ENCODE data around the gene THNSL1. TPM values are rescaled to one million over a fixed set of nuclear protein-coding genes. Genes with fewer than 3 reads are reported as not detected.
A peak's percentile ranks its signal among the peaks of the same experiment; 100 is the strongest.

THNSL1 gene
- total RNA-seq, 1 experiment from 2014 or later, result 4.2 TPM

DNA sequence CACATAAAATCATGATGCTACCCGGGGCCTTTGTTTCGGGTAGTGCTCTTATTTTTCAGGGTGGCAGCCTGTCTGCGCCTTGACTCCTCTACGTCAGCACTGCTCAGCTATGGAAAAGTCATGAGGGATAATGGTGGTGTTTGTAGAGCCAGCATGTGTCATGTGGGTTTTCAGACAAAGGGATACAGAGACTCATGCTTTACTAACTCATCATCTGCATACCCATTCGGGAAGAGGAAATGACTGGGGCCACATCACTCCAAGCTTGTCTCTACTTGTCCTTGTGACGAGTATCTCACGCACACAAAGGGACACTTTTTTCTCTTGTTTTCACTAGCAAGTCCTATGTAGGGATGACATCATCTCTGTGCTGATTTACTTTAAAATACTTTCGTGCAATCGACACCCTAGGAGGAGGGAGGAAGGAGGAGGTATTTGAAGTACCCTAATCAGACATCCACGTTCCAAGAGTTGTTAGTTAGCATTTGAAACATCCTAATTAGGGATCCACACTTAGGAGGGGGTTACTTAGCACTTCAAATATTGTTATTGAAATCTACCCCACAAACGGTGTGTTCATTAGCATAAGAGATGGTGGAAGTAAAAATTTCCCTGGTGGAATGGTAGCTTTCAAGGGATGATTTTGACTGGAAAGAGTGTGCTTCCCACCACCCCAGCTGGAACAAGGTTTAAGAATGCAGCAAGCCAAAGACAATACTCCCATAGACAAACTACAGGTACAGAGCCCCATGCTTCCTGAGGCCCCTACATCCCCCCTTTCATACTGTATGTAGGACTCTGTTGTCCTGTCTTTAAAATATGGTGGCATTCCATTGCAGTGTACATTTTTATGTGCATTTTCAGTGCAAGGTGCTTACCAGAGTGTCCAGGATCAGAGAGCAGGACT, 52.0 kb downstream of the THNSL1 start:
- Histone ChIP-seq H3K9me3 (ENCODE audit: control insufficient read depth, low read depth, low read length) (no peaks in the 10 kb centered on the region), H4K8ac (replicated peaks; ENCODE audit: insufficient read length, low read depth, low read length) (no peak overlapping the region), H3K23me2 (ENCODE audit: insufficient read length, low read depth, low read length, poor library complexity, severe bottlenecking) (peaks cover 3% of the 10 kb centered on the region), H4K91ac (ENCODE audit: insufficient read length, low read depth, low read length) (no peak overlapping the region), H2BK20ac (ENCODE audit: low read depth, low read length, poor library complexity, severe bottlenecking) (no peak overlapping the region), H2BK12ac (ENCODE audit: insufficient read length, low read depth, low read length) (peak overlapping the region; percentile 73), H2BK5ac (ENCODE audit: insufficient read length, low read length) (no peak overlapping the region), H3K23ac (ENCODE audit: insufficient read length, low read depth, low read length) (no peak overlapping the region), H2BK15ac (ENCODE audit: low read depth, low read length) (no peak overlapping the region), H2BK120ac (ENCODE audit: low read depth, low read length, poor library complexity, severe bottlenecking) (no peak overlapping the region), H3K79me1 (ENCODE audit: insufficient read depth, low read depth, low read length, poor library complexity, severe bottlenecking) (no peaks in the 10 kb centered on the region), H3K27ac (ENCODE audit: insufficient read length, low read depth, low read length) (no peak overlapping the region), H3K4me1 (ENCODE audit: insufficient read depth, low read length) (peaks cover 5% of the 10 kb centered on the region; the same call in 1 of the 2 replicates), H3K9ac (ENCODE audit: extremely low read depth, insufficient read length, low read length) (peak overlapping the region; percentile 19), H2AK5ac (ENCODE audit: insufficient read length, low read length) (no peak overlapping the region), H3K27me3 (ENCODE audit: insufficient read depth, low read length) (peaks cover 12% of the 10 kb centered on the region; the same call in 1 of the 2 replicates), H3K4ac (ENCODE audit: low read depth, low read length) (no peak overlapping the region), H3K4me2 (ENCODE audit: insufficient read depth, insufficient read length, low read length) (peak overlapping the region; percentile 77), H3K14ac (ENCODE audit: insufficient read depth, low read length) (peak overlapping the region; percentile 84; the same call in 1 of the 2 replicates), H4K5ac (ENCODE audit: insufficient read length, low read depth, low read length) (no peak overlapping the region), H3K56ac (ENCODE audit: insufficient read length, low read depth, low read length) (no peak overlapping the region), H4K20me1 (ENCODE audit: control insufficient read depth, insufficient read depth, insufficient read length) (no peaks in the 10 kb centered on the region), H3K79me2 (ENCODE audit: insufficient read depth, low read length) (no peaks in the 10 kb centered on the region), H3K18ac (ENCODE audit: insufficient read length, low read depth, low read length) (peak overlapping the region; percentile 75), H2AFZ (ENCODE audit: low read length) (no peak overlapping the region), H3T11ph (ENCODE audit: low read length) (no peak overlapping the region)
- TF ChIP-seq, protein P1, sequence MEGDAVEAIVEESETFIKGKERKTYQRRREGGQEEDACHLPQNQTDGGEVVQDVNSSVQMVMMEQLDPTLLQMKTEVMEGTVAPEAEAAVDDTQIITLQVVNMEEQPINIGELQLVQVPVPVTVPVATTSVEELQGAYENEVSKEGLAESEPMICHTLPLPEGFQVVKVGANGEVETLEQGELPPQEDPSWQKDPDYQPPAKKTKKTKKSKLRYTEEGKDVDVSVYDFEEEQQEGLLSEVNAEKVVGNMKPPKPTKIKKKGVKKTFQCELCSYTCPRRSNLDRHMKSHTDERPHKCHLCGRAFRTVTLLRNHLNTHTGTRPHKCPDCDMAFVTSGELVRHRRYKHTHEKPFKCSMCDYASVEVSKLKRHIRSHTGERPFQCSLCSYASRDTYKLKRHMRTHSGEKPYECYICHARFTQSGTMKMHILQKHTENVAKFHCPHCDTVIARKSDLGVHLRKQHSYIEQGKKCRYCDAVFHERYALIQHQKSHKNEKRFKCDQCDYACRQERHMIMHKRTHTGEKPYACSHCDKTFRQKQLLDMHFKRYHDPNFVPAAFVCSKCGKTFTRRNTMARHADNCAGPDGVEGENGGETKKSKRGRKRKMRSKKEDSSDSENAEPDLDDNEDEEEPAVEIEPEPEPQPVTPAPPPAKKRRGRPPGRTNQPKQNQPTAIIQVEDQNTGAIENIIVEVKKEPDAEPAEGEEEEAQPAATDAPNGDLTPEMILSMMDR (conservative IDR thresholded peaks at IDR 0.05), result no peak
- peak overlapping the region in 1 of 2 experiments; percentile 12; a peak in 4 of 5 replicates for H3K4me3 Mint-ChIP-seq
- DNase-seq, result peak; percentile 71
- H3K27ac Mint-ChIP-seq, result no peak overlapping the region
- no peaks in the 10 kb centered on the region; a peak in 1 of 7 replicates for H3K36me3 Mint-ChIP-seq (ENCODE audit: insufficient read depth in 1 of 3, low read depth in 3 of 3)
- no CpG with 5 or more reads among the region's 11 CpGs for WGBS (ENCODE audit: extremely low coverage, insufficient read length, low lambda C conversion rate)
- H3K27me3 Mint-ChIP-seq (ENCODE audit: low read depth), result peaks cover 93% of the 10 kb centered on the region
- no peaks in the 10 kb centered on the region for H3K9me3 Mint-ChIP-seq
- peaks cover 21 to 22% of the 10 kb centered on the region in 2 experiments for H3K4me1 Mint-ChIP-seq

All from H9 (cell line).